Uterus (tissue), 4 donors: Measurements from ENCODE around the gene LZTS3. TPM values are rescaled to one million over a fixed set of nuclear protein-coding genes. Genes with fewer than 3 reads are reported as not detected.
A peak's percentile ranks its signal among the peaks of the same experiment; 100 is the strongest.
"Not testable (repeated sequence)": the region's sequence is repeated elsewhere in the genome, so short reads cannot be mapped to it uniquely, and the experiment has no call there.

ENCODE experiments used
- DNase-seq, 2 donors: peaks; one replicate each; pipeline ENCODE4 v3.0.0-alpha.2; 2019 to 2020
- H3K27ac ChIP-seq, 2 donors: fragments of 200-600 bp; sonication (generic); 1 replicate in 1 of 2; 2 replicates in 1 of 2; pipeline ENCODE4 v1.5.1; 2016 to 2018
- H3K27me3 ChIP-seq, 2 donors: fragments of 200-600 bp; sonication (generic); one replicate each; pipeline ENCODE4 v1.5.1; 2018 to 2019; ENCODE audit warnings: control low read depth in 1 of 2
- H3K36me3 ChIP-seq, 2 donors: fragments of 200-600 bp; sonication (generic); one replicate each; pipeline ENCODE4 v1.5.1; 2019; ENCODE audit warnings: control low read depth in 1 of 2
- H3K4me1 ChIP-seq, 2 donors: fragments of 200-600 bp; sonication (generic); one replicate each; pipeline ENCODE4 v1.5.1; 2018 to 2019; ENCODE audit warnings: control low read depth in 1 of 2
- H3K4me3 ChIP-seq, 2 donors: fragments of 200-600 bp; sonication (generic); 1 replicate in 1 of 2; 2 replicates in 1 of 2; pipeline ENCODE4 v1.5.1; 2018 to 2019; ENCODE audit warnings: mild to moderate bottlenecking in 1 of 2
- H3K9me3 ChIP-seq, 2 donors: fragments of 200-600 bp; sonication (generic); one replicate each; pipeline ENCODE4 v1.5.1; 2019; ENCODE audit warnings: control low read depth in 1 of 2
- POLR2A ChIP-seq, 2 donors: fragments of 450-650 bp; IDR thresholded peaks; one replicate each; pipeline ENCODE4 v1.6.1; 2016; ENCODE audit warnings: antibody characterized with exemption in 2 of 2, mild to moderate bottlenecking in 1 of 2, moderate library complexity in 1 of 2
- intact Hi-C: fragments of 100-400 bp; cut with DNase I; formaldehyde crosslinking; loops from one replicate; pipeline ENCODE4 v1.15.1; 2023; ENCODE audit warnings: low total_unique reads
- total RNA-seq, 4 donors: library from RNA; depleted of rRNA in 3 of 4; stranded (reverse); fragments of >200 nt in 3 of 4; gene quantifications; one replicate each; pipeline versions ENCODE4 v1.1.0 to v1.2.4, GENCODE V29; 2014 to 2023
- TF ChIP-seq, protein P1 (sequence below), 4 experiments: fragments of 200-600 bp in 2 of 4; fragments of 450-650 bp in 2 of 4; sonication (generic) in 2 of 4; IDR thresholded peaks; one replicate each; pipeline ENCODE4 v1.5.1; 2016 to 2019; ENCODE audit warnings: antibody characterized with exemption in 4 of 4, mild to moderate bottlenecking in 2 of 4, moderate library complexity in 1 of 4
- donor health status: DM: yes; HTN: yes; CAD: no.

Gene LZTS3
- total RNA-seq: 10 to 100 TPM in 2 of 4 donors, 1 to 10 TPM in 2; 3.6 to 13.1 (median 8.2) TPM

DNA sequence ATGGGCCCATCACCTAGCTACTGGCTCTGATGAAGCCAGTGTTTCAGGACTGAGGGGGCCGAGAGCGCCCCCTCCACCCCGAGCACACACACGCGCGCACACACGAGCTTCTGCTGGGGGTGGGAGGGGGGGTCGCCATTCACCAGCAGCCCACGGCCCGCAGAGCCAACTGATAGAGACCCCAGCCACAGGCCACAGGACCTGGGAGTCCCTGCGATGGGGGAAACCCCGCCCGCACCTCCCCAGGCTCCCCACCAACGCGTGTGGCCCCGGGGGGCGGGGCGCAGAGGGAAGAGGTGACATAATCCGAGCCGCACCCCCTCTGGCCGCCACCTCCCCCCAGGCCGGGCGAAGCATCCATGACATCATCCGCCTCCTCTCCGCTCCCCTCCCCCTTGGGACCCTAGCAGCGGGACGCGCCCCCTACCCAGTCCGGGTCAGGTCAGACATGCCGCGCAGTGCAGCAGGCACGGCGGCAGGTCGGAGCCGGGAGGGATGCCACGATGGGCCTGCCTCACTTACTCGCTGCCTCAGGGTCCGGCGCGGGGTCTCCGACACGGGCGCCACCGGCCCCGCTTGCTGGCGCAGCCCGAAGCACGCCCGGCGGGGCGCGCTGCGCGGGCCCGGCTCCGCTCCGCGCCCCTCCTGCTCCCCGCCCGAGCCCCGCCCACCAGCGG is at the start of gene LZTS3:
TSS of gene LZTS3 (minus strand) at position 617 of the 677 bp plus-strand sequence. CDS start 6,386 bp downstream, outside the sequence.
- H3K36me3 ChIP-seq: no peaks in the 10 kb centered on the region
- intact Hi-C loops: no loop called here
- H3K4me1 ChIP-seq: no peaks in the 10 kb centered on the region
- H3K27ac ChIP-seq: peak within 1 kb of the TSS; percentile 58 to 87
- no peaks in the 10 kb centered on the region for H3K27me3 ChIP-seq
- TF ChIP-seq, protein P1, sequence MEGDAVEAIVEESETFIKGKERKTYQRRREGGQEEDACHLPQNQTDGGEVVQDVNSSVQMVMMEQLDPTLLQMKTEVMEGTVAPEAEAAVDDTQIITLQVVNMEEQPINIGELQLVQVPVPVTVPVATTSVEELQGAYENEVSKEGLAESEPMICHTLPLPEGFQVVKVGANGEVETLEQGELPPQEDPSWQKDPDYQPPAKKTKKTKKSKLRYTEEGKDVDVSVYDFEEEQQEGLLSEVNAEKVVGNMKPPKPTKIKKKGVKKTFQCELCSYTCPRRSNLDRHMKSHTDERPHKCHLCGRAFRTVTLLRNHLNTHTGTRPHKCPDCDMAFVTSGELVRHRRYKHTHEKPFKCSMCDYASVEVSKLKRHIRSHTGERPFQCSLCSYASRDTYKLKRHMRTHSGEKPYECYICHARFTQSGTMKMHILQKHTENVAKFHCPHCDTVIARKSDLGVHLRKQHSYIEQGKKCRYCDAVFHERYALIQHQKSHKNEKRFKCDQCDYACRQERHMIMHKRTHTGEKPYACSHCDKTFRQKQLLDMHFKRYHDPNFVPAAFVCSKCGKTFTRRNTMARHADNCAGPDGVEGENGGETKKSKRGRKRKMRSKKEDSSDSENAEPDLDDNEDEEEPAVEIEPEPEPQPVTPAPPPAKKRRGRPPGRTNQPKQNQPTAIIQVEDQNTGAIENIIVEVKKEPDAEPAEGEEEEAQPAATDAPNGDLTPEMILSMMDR (IDR thresholded peaks at IDR 0.05): peak in 3 of 4 experiments; percentile 4 to 17 (median 7)
- peak; percentile 49 to 92 for TF ChIP-seq POLR2A (IDR thresholded peaks at IDR 0.05)
- H3K4me3 ChIP-seq: peak within 1 kb of the TSS; percentile 65 to 83
- DNase-seq: peak; percentile 81 to 84
- no peaks in the 10 kb centered on the region for H3K9me3 ChIP-seq

DNA sequence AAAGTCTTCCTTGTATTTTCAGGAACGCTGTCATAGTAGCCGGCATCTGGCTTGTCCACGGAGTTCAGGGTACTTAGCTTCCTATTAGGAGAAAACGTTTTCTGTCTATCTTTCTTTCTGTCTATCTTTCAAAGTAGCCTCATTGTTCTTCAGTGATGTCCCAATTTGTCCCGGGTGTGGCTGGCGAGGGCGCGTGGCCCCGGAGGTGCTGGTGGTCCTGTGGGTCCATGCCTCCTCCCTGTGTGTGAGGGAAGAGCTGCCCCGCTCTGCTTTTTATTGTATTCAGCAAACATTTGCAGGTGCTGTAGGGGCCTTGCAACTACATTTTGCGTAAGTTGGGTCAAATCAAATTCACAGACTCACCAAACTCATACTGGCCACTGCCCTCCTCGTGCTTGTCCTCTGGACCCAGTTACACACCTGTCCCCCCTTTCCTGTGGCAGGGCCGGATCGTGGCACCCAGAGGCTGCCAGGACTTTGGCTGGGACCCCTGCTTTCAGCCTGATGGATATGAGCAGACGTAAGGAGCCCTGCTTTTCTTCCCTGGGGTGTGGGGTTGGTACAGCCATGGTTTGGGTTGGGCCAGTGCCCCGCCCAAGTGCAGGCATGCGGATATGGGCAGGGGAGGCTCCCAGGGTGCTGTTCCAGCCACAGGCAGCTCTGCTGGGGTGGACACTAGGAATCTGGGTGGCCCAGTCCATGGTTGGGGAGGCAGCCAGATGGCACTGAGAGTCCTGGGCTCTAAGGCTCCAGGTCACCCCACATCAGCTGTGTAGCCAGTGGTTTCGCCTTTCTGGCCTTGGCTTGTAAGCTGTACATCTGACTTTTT is 48.3 kb upstream of the LZTS3 start:
- intact Hi-C loops: no loop called here
- H3K9me3 ChIP-seq: no peaks in the 10 kb centered on the region
- DNase-seq: no peak
- no peaks in the 10 kb centered on the region for H3K36me3 ChIP-seq
- H3K4me1 ChIP-seq: no peaks in the 10 kb centered on the region
- H3K4me3 ChIP-seq: no peak overlapping the region
- no peak for TF ChIP-seq POLR2A (IDR thresholded peaks at IDR 0.05)
- TF ChIP-seq, protein P1 (IDR thresholded peaks at IDR 0.05): no peak
- no peak overlapping the region for H3K27ac ChIP-seq
- H3K27me3 ChIP-seq: no peaks in the 10 kb centered on the region

DNA sequence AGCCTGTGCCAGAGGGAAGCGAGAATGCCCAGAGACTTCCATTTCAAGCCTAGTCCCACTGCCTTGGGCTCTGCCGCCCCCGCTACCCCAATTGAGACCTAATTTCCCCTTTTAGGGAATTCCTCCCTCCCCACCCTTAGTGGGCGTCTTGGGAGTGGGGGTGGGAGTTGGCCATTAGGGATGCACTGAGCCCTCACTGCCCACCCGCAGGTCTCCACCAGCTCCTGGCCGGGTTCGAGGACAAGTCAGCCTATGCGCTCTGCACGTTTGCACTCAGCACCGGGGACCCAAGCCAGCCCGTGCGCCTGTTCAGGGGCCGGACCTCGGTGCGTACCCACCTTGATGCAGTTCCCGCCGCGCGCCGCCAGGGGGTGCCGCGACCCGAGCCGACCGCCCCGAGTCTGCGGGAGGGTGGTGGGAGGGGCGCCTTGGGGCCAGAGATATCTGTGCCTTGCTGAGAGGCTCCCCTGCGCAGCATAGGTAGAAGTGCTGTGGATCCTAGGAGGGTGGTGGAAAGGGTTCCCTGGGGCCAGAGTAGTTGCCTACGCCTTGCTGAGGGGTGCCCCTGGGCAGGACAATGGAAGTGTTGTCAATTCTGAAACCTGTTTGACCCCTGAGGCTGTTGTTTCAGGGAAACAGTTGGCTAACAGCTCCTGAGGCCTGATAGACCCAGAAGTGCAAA is 45.1 kb upstream of the LZTS3 start:
- Histone ChIP-seq H3K36me3 (no peaks in the 10 kb centered on the region), H3K4me3 (no peak overlapping the region), H3K9me3 (no peaks in the 10 kb centered on the region), H3K4me1 (no peaks in the 10 kb centered on the region), H3K27ac (no peak overlapping the region), H3K27me3 (no peaks in the 10 kb centered on the region)
- no peak for DNase-seq
- intact Hi-C loops: no loop called here
- TF ChIP-seq, protein P1 (IDR thresholded peaks at IDR 0.05): peak; percentile 46 to 74 (median 60)
- no peak for TF ChIP-seq POLR2A (IDR thresholded peaks at IDR 0.05)

DNA sequence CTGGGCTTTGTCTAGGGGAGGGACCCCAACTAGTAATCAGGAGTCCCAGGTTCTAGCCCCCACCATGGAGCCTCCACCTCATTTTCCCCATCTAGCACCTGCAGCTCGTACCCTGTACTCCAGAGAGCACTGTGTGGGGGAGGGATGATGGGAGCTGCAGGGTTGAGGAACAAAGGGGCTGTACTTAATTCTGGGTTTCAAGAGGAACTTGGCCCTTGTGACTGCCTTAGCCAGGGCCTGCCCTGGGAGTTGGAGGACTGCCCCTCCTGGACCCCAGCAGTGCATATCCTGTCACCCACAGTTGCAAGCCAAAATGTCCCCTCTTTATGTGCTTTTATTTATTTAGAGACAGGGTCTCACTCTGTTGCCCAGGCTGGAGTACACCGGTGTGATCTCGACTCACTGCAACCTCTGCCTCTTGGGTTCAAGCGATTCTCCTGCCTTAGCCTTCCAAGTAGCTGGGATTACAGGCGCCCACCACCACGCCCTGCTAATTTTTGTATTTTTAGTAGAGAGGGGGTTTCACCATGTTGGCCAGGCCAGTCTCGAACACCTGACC is 42.1 kb upstream of the LZTS3 start:
- DNase-seq, intact Hi-C loops, H3K36me3 ChIP-seq, H3K4me1 ChIP-seq, H3K4me3 ChIP-seq, H3K27ac ChIP-seq, H3K27me3 ChIP-seq, H3K9me3 ChIP-seq: not testable (repeated sequence)

DNA sequence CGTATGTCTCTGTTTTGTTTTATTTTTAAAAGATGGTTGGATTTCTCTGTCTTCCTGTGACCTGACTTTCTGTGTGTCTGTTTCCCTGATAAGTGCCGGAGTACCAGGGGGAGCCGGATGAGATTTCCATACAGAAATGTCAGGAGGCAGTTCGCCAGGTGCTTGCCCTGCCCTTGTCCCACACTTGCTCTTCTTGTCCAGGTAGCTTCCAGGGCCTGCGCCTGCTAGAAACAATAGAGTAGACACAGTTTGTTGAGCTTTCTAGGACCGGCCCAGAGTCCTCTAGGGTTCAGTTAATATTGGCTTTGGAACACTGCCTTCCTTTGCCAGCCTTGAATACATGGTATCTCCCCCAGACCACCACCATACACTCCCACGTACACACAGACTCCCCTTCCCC is 39.9 kb upstream of the LZTS3 start:
- no peak for DNase-seq
- no peaks in the 10 kb centered on the region for H3K36me3 ChIP-seq
- no peaks in the 10 kb centered on the region for H3K27me3 ChIP-seq
- H3K27ac ChIP-seq: no peak overlapping the region
- no peaks in the 10 kb centered on the region for H3K9me3 ChIP-seq
- H3K4me3 ChIP-seq: no peak overlapping the region
- TF ChIP-seq, protein P1 (IDR thresholded peaks at IDR 0.05): no peak
- TF ChIP-seq POLR2A (IDR thresholded peaks at IDR 0.05): no peak
- no peaks in the 10 kb centered on the region for H3K4me1 ChIP-seq
- intact Hi-C loops: no loop called here
